ENCODE results near the gene SHF.

SHF gene

DNA sequence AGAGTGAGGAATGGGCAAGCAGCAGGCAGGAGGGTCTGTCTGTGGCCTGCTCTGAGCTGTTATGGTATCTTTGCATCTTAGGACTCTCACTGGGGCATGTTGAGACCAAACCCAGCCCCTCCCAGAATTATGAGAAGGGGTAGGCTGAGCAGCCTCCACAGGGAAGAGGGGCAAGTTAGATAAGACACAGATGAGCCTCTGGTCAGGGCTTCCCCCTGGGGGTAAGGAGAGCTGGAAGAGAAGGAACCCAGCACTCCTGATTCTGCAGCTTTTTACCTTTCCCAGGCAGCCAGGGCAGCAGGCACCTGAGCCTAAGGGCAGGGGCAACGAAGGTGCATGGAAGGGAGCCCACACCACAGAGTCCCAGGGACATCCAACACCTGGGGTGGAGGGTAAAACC lies 38.7 kb downstream of the SHF start:
- Histone ChIP-seq H3K27me3 (ENCODE audit: control insufficient read depth in 1 of 2, insufficient read depth in 2 of 2, low read length in 2 of 2) (no peaks in the 10 kb centered on the region), H3K4me3 (ENCODE audit: low read depth in 1 of 2, low read length in 2 of 2) (no peak overlapping the region), H3K4me1 (ENCODE audit: insufficient read depth, low read length) (no peaks in the 10 kb centered on the region), H3K36me3 (ENCODE audit: insufficient read depth, low read length) (no peaks in the 10 kb centered on the region), H3K9ac (ENCODE audit: low read length) (no peak overlapping the region), H3K9me3 (ENCODE audit: low read length) (no peaks in the 10 kb centered on the region), H3K27ac (ENCODE audit: low read depth, low read length) (no peak overlapping the region)

DNA sequence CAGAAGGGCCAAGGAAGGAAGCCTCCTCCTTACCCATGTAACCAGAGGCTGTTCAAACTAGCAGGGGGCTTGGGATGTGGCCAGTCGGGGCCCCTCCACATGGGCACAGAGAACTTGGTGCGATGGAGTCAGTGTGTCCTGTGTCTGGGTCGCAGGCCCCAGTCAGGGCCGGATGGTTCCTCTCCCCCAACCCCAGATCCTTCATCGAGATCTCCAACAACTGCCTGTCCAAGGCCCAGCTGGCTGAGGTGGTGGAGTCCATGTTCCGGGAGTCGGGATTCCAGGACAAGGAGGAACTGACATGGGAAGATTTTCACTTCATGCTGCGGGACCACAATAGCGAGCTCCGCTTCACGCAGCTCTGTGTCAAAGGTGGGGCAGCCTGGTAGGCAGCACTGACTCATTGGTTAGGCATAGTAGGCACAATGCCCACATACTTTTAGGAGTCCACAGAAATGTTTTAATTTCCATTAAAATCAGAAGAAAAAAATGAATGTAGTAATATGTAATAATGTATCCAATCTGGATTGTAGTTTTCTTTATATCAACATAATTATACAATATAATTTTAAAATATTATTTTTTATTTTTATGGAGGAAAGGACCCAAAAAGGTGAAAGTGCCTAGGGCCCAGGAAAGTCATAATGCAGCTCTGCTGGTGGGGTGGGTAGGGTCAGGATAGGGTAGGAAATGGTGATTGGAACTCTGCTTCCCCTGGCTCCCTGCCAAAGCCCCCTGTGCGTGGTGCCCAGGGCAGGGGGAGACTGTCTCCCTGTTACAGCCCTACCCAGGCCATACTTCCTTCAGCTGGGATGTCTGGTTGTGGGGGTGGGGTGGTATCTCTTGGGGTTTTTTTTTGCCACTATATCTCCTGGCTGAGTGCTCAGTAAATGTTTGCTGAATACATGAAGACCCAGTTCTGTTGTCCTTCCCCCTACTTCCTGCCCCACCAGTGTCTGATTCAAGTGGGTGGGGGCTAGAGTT lies 39.4 kb downstream of the SHF start:
- Histone ChIP-seq H3K36me3 (ENCODE audit: insufficient read depth, low read length) (no peaks in the 10 kb centered on the region), H3K27me3 (ENCODE audit: control insufficient read depth in 1 of 2, insufficient read depth in 2 of 2, low read length in 2 of 2) (no peaks in the 10 kb centered on the region), H3K4me3 (ENCODE audit: low read depth in 1 of 2, low read length in 2 of 2) (no peak overlapping the region), H3K4me1 (ENCODE audit: insufficient read depth, low read length) (no peaks in the 10 kb centered on the region), H3K27ac (ENCODE audit: low read depth, low read length) (no peak overlapping the region), H3K9me3 (ENCODE audit: low read length) (no peaks in the 10 kb centered on the region), H3K9ac (ENCODE audit: low read length) (no peak overlapping the region)

DNA sequence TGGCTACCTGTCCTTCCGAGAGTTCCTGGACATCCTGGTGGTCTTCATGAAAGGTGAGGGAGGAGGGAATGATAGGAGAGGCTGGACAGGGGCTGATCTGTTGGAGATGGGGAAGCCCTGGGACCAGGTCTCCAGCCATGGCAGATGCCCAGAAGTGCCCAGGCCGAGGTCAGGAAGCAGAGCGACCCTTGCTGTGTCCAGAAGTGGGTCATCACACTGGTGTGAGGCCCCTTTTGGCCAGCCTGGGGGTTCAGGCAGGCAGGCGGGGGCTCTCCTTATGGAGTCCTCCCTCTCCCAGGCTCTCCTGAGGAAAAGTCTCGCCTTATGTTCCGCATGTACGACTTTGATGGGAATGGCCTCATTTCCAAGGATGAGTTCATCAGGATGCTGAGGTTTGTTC lies 40.2 kb downstream of the SHF start:
- Histone ChIP-seq H3K36me3 (ENCODE audit: insufficient read depth, low read length) (no peaks in the 10 kb centered on the region), H3K4me3 (ENCODE audit: low read depth in 1 of 2, low read length in 2 of 2) (no peak overlapping the region), H3K27ac (ENCODE audit: low read depth, low read length) (no peak overlapping the region), H3K27me3 (ENCODE audit: control insufficient read depth in 1 of 2, insufficient read depth in 2 of 2, low read length in 2 of 2) (peaks cover 0 to 4% of the 10 kb centered on the region in 2 donors), H3K9ac (ENCODE audit: low read length) (no peak overlapping the region), H3K9me3 (ENCODE audit: low read length) (no peaks in the 10 kb centered on the region), H3K4me1 (ENCODE audit: insufficient read depth, low read length) (no peaks in the 10 kb centered on the region)

DNA sequence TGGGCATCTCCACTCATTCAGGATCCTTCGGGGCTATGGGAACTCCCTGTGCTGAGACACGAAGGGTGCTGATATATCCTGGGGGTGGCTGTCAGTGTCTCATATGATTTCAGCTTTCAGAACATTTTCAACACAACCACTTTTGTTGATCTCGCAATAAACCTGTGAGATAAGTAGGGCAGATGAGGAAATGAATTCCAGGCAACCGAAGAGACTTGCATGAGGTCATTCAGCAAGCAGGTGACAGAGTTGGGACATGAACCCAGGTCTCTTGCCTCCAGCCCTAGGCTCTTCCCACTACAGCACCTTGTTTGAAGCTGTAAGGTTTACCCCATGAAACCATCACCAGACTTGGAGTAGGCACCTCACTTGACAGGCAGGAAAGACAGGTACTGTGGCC lies 41.4 kb downstream of the SHF start:
- Histone ChIP-seq H3K4me3 (ENCODE audit: low read depth in 1 of 2, low read length in 2 of 2) (no peak overlapping the region), H3K27me3 (ENCODE audit: control insufficient read depth in 1 of 2, insufficient read depth in 2 of 2, low read length in 2 of 2) (peaks cover 0 to 4% of the 10 kb centered on the region in 2 donors), H3K36me3 (ENCODE audit: insufficient read depth, low read length) (no peaks in the 10 kb centered on the region), H3K27ac (ENCODE audit: low read depth, low read length) (no peak overlapping the region), H3K9ac (ENCODE audit: low read length) (no peak overlapping the region), H3K9me3 (ENCODE audit: low read length) (no peaks in the 10 kb centered on the region), H3K4me1 (ENCODE audit: insufficient read depth, low read length) (no peaks in the 10 kb centered on the region)

DNA sequence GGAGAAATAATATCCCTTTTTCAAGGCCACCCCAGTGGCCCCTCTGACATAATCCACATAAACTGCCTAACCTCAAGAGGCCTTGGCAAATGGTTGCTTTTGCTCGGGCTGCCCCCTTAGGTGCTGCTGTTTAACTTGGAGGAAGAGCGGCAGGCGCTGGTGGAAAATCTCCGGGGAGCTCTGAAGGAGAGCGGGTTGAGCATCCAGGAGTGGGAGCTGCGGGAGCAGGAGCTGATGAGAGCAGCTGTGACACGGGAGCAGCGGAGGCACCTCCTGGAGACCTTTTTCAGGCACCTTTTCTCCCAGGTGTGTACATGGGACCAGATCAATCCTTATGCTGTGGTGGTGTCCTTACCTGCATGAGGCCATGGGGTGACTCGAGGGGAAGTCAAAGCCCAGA lies 43.0 kb downstream of the SHF start:
- Histone ChIP-seq H3K36me3 (ENCODE audit: insufficient read depth, low read length) (no peaks in the 10 kb centered on the region), H3K4me3 (ENCODE audit: low read depth in 1 of 2, low read length in 2 of 2) (no peak overlapping the region), H3K4me1 (ENCODE audit: insufficient read depth, low read length) (no peaks in the 10 kb centered on the region), H3K27ac (ENCODE audit: low read depth, low read length) (no peak overlapping the region), H3K9ac (ENCODE audit: low read length) (no peak overlapping the region), H3K27me3 (ENCODE audit: control insufficient read depth in 1 of 2, insufficient read depth in 2 of 2, low read length in 2 of 2) (peaks cover 0 to 4% of the 10 kb centered on the region in 2 donors), H3K9me3 (ENCODE audit: low read length) (no peaks in the 10 kb centered on the region)

DNA sequence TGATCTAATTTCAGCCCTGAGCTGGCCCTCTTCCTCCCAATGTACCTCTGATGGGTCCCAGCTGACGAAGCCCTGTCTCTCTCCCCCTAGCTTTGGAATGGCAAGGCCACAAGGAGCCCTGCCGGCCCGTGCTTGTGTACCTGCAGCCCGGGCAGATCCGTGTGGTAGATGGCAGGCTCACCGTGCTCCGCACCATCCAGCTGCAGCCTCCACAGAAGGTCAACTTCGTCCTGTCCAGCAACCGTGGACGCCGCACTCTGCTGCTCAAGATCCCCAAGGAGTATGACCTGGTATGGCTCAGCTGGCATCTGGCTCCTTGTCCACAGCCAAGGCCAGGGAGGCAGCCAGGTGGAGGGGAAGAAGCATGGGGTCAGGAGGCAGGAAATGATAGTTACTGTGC lies 43.8 kb downstream of the SHF start:
- Histone ChIP-seq H3K36me3 (ENCODE audit: insufficient read depth, low read length) (no peaks in the 10 kb centered on the region), H3K4me3 (ENCODE audit: low read depth in 1 of 2, low read length in 2 of 2) (no peak overlapping the region), H3K27me3 (ENCODE audit: control insufficient read depth in 1 of 2, insufficient read depth in 2 of 2, low read length in 2 of 2) (peaks cover 0 to 4% of the 10 kb centered on the region in 2 donors), H3K9me3 (ENCODE audit: low read length) (no peaks in the 10 kb centered on the region), H3K9ac (ENCODE audit: low read length) (no peak overlapping the region), H3K4me1 (ENCODE audit: insufficient read depth, low read length) (no peaks in the 10 kb centered on the region), H3K27ac (ENCODE audit: low read depth, low read length) (no peak overlapping the region)

DNA sequence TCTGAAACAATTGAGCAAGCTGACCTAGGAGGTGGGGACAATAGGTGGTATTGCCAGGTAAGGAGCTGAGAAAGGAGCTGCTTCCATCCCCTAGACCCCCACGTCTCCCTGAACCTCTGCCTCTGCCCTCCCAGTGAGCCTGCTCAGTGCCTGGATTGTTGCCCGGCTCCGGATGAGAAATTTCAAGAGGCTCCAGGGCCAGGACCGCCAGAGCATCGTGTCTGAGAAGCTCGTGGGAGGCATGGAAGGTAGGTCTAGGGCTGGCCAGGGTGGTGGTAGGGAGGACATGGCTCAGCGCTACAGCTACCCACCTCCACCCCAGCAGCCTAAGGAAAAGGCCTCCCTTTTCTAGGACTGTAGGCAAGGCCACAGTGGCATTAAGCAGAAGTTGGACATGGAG lies 44.7 kb downstream of the SHF start:
- Histone ChIP-seq H3K4me3 (ENCODE audit: low read depth in 1 of 2, low read length in 2 of 2) (no peak overlapping the region), H3K9ac (ENCODE audit: low read length) (no peak overlapping the region), H3K9me3 (ENCODE audit: low read length) (no peaks in the 10 kb centered on the region), H3K27me3 (ENCODE audit: control insufficient read depth in 1 of 2, insufficient read depth in 2 of 2, low read length in 2 of 2) (peaks cover 0 to 4% of the 10 kb centered on the region in 2 donors), H3K36me3 (ENCODE audit: insufficient read depth, low read length) (no peaks in the 10 kb centered on the region), H3K27ac (ENCODE audit: low read depth, low read length) (no peak overlapping the region), H3K4me1 (ENCODE audit: insufficient read depth, low read length) (no peaks in the 10 kb centered on the region)

DNA sequence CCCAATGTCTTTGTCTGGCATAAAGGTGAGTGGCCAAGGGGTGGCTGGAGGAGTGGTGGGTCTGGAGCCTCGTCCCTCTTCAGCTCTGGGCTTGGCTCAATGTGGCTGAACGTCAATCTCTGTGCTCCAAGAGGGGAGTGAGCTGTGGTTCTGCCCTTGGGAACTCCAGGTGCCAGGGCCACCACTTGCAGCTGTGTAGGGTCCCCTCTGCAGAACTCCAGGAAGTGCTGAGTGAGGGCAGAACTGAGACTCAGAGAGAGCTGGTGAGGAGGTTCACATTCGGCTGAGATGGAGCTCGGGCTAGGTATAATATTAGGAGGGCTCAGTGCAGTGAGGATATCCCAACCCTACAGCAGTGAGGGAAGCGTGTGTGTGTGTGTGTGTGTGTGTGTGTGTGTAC lies 46.4 kb downstream of the SHF start:
- H3K9me3 ChIP-seq (ENCODE audit: low read length) = no peaks in the 10 kb centered on the region
- no peak overlapping the region for H3K9ac ChIP-seq (ENCODE audit: low read length)
- H3K4me3 ChIP-seq (ENCODE audit: low read depth in 1 of 2, low read length in 2 of 2) = no peak overlapping the region
- peaks cover 5 to 8% of the 10 kb centered on the region in 2 donors for H3K27me3 ChIP-seq (ENCODE audit: control insufficient read depth in 1 of 2, insufficient read depth in 2 of 2, low read length in 2 of 2)
- no peaks in the 10 kb centered on the region for H3K4me1 ChIP-seq (ENCODE audit: insufficient read depth, low read length)
- no peak overlapping the region for H3K27ac ChIP-seq (ENCODE audit: low read depth, low read length)
- no peaks in the 10 kb centered on the region for H3K36me3 ChIP-seq (ENCODE audit: insufficient read depth, low read length)

DNA sequence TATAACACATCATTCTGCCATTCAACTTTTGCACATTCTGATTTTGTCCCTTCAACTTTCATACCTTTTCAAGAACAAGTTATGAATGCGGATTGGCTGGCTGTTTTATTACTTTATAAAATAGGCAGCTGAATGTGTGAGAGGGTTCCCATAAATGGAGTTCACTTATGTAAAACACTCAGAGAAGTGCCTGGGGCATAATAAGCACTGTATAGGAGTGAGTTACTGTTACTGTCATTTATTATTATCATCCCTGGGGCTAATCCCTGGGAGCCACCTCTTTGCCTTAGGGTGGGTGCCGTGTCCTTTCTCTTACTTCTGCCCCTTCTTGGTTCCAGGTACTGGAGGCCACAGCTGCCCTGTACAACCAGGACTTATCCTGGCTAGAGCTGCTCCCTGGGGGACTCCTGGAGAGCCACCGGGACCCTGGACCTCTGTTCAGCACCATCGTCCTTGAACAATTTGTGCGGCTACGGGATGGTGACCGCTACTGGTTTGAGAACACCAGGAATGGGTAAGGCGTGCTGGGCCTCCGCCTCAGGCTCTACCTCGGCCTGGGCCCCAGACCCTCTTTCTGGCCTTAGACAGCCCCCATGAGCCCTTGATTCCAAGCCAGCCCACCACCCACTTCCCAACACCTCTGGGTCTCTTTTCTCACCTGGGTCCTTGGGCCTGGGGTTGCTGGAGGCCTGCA lies 47.1 kb downstream of the SHF start:
- Histone ChIP-seq H3K27me3 (ENCODE audit: control insufficient read depth in 1 of 2, insufficient read depth in 2 of 2, low read length in 2 of 2) (peaks cover 8 to 15% of the 10 kb centered on the region in 2 donors), H3K9ac (ENCODE audit: low read length) (no peak overlapping the region), H3K4me3 (ENCODE audit: low read depth in 1 of 2, low read length in 2 of 2) (no peak overlapping the region), H3K9me3 (ENCODE audit: low read length) (no peaks in the 10 kb centered on the region), H3K36me3 (ENCODE audit: insufficient read depth, low read length) (no peaks in the 10 kb centered on the region), H3K4me1 (ENCODE audit: insufficient read depth, low read length) (no peaks in the 10 kb centered on the region), H3K27ac (ENCODE audit: low read depth, low read length) (no peak overlapping the region)

DNA sequence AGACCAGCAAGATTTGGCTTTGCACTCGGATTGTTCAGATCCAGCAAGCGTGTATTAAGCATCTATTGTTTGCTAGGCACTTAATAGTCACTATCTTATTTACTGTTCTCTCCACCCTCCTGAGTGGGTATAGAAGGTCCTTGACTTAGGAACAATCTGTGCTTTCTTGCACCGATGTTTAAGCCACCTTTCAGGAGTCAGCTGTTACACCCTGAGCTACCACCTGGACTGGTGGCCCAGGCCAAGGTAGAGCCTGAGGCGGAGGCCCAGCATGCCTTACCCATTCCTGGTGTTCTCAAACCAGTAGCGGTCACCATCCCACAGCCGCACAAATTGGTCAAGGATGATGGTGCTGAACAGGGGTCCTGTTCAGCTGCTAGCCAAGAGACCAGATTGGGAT lies 48.0 kb downstream of the SHF start:
- no peaks in the 10 kb centered on the region for H3K4me1 ChIP-seq (ENCODE audit: insufficient read depth, low read length)
- H3K9ac ChIP-seq (ENCODE audit: low read length) = no peak overlapping the region
- H3K27ac ChIP-seq (ENCODE audit: low read depth, low read length) = no peak overlapping the region
- H3K4me3 ChIP-seq (ENCODE audit: low read depth in 1 of 2, low read length in 2 of 2) = no peak overlapping the region
- H3K36me3 ChIP-seq (ENCODE audit: insufficient read depth, low read length) = no peaks in the 10 kb centered on the region
- H3K27me3 ChIP-seq (ENCODE audit: control insufficient read depth in 1 of 2, insufficient read depth in 2 of 2, low read length in 2 of 2) = peaks cover 11 to 21% of the 10 kb centered on the region in 2 donors
- H3K9me3 ChIP-seq (ENCODE audit: low read length) = no peaks in the 10 kb centered on the region

DNA sequence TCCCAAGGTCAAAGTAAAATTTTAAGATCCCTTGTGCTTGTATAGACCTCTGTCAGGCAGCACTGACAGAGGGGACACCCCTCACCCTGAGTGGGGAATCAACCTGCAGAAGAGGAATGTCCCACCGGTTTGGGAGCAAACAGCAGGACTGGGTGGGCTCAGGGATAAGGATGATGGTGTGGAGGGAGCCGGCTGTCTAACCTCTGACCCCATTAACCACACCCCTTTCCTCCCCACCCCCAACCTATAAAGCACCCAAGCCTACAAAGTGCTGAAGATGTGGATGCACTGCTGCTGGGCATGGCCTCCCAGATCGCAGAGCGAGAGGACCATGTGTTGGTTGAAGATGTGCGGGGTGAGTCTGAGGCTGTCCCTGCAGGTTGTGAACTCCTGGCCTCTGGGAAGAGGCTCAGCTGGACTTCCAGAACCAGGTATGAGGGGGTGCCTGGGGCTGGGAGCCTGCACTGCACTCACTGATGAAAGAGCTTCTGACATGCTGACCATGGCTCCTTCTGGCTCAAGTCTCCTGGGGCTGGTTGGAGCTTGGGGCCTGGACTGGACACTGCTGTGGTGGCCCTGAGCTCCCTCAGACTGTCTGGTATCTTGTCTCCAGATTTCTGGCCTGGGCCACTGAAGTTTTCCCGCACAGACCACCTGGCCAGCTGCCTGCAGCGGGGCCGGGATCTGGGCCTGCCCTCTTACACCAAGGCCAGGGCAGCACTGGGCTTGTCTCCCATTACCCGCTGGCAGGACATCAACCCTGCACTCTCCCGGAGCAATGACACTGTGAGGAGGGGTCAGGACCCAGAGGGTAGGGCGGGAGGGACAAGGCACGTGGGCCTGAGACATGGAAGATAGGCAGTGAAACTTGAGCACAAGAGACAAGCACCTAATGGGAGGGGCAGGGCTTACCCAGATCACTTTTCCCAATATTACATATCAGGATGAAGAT lies 48.7 kb downstream of the SHF start:
- Histone ChIP-seq H3K27me3 (ENCODE audit: control insufficient read depth in 1 of 2, insufficient read depth in 2 of 2, low read length in 2 of 2) (peaks cover 17 to 28% of the 10 kb centered on the region in 2 donors), H3K36me3 (ENCODE audit: insufficient read depth, low read length) (no peaks in the 10 kb centered on the region)

More for the DNA sequence above, 48.7 kb downstream of the SHF start:
- H3K9ac ChIP-seq (ENCODE audit: low read length) = no peak overlapping the region
- H3K4me3 ChIP-seq (ENCODE audit: low read depth in 1 of 2, low read length in 2 of 2) = no peak overlapping the region
- H3K4me1 ChIP-seq (ENCODE audit: insufficient read depth, low read length) = no peaks in the 10 kb centered on the region
- H3K27ac ChIP-seq (ENCODE audit: low read depth, low read length) = no peak overlapping the region
- H3K9me3 ChIP-seq (ENCODE audit: low read length) = no peaks in the 10 kb centered on the region
